Colonic mucosa (tissue), 4 donors: Measurements from ENCODE around the gene GJB1. TPM values are rescaled to one million over a fixed set of nuclear protein-coding genes. Genes with fewer than 3 reads are reported as not detected.
"Not testable (repeated sequence)": the region's sequence is repeated elsewhere in the genome, so short reads cannot be mapped to it uniquely, and the experiment has no call there.

ENCODE experiments used
- DNase-seq: peaks from one replicate; pipeline ENCODE4 v3.0.0-alpha.2; 2020
- H3K27ac ChIP-seq: fragments of 200-600 bp; one replicate; pipeline ENCODE4 v1.8.0; 2021
- H3K27me3 ChIP-seq: fragments of 200-600 bp; one replicate; pipeline ENCODE4 v1.8.0; 2021
- H3K36me3 ChIP-seq: fragments of 200-600 bp; one replicate; pipeline ENCODE4 v1.8.0; 2021
- H3K4me1 ChIP-seq: fragments of 200-600 bp; one replicate; pipeline ENCODE4 v1.8.0; 2021; ENCODE audit warnings: mild to moderate bottlenecking
- H3K4me3 ChIP-seq: fragments of 200-600 bp; one replicate; pipeline ENCODE4 v1.8.0; 2021
- H3K9ac ChIP-seq, 2 donors: one replicate each; pipeline ENCODE4 v1.7.0; 2013; ENCODE audit warnings: control low read depth in 2 of 2, low read depth in 2 of 2, low read length in 2 of 2
- H3K9me3 ChIP-seq: fragments of 200-600 bp; one replicate; pipeline ENCODE4 v1.8.0; 2021
- intact Hi-C: fragments of 100-400 bp; cut with DNase I; formaldehyde crosslinking; loops from one replicate; pipeline ENCODE4 v1.14.1; 2022
- total RNA-seq, 2 donors: library from RNA; stranded (reverse); fragmentation: NEBNext Ultra II Directional in 1 of 2; extraction: Animal tissue kit (Norgen Biotek cat#: 25700) in 1 of 2; gene quantifications; one replicate each; pipeline ENCODE4 v1.2.1, GENCODE V29; 2021
- TF ChIP-seq, protein P1 (sequence below): fragments of 200-600 bp; IDR thresholded peaks from one replicate; pipeline ENCODE4 v1.8.0; 2022; ENCODE audit warnings: antibody characterized with exemption, mild to moderate bottlenecking
- donor health status: healthy.
- donor health status: DM: no; HTN: no; CAD: no.
- donor health status: DM: no; HTN: no; CAD: no.

Gene GJB1
- total RNA-seq, 2 donors from 2014 or later: 76.0 to 100 TPM

- intact Hi-C loops: loop anchor here (10.0 kb wide), 2 partner anchors 204 to 414 kb away; no protein-coding TSS in a partner anchor
- peak; percentile 59 for DNase-seq
Observed at GRCh38 chrX:71178908-71179307, 44.1 kb upstream of the GJB1 start.

DNA sequence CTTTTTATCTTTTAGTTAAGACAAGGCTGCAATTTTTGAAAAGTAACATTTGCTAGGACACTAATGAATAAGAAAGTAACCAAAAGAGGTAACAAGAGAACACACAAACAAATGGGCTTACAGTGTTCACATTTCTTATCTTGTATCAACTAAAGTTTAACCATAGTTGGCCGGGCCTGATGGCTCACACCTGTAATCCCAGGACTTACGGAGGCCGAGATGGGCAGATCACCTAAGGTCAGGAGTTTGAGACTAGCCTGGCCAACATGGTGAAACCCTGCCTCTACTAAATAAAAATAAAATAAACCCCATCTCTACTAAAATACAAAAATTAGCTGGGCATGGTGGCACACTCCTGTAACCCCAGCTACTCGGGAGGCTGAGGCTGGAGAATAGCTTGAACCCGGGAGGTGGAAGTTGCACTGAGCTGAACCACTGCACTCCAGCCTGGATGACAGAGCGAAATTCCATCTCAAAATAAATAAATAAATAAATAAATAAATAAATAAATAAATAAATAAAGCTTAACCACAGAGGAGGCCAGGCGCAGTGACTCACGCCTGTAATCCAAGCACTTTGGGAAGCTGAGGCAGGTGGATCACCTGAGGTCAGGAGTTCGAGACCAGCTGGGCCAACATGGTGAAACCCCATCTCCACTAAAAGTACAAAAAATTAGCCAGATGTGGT, 42.3 kb upstream of the GJB1 start:
- not testable (repeated sequence) for DNase-seq, H3K36me3 ChIP-seq, H3K9ac ChIP-seq, H3K4me1 ChIP-seq, H3K9me3 ChIP-seq, H3K27me3 ChIP-seq, H3K27ac ChIP-seq, H3K4me3 ChIP-seq
- intact Hi-C loops: loop anchor here (10.0 kb wide), 1 partner anchor 74 kb away; the partner anchor contains the start of gene ZMYM3

More at GRCh38 chrX:71178908-71179307, 44.1 kb upstream of the GJB1 start:
- no peaks in the 10 kb centered on the region for H3K36me3 ChIP-seq
- TF ChIP-seq, protein P1, sequence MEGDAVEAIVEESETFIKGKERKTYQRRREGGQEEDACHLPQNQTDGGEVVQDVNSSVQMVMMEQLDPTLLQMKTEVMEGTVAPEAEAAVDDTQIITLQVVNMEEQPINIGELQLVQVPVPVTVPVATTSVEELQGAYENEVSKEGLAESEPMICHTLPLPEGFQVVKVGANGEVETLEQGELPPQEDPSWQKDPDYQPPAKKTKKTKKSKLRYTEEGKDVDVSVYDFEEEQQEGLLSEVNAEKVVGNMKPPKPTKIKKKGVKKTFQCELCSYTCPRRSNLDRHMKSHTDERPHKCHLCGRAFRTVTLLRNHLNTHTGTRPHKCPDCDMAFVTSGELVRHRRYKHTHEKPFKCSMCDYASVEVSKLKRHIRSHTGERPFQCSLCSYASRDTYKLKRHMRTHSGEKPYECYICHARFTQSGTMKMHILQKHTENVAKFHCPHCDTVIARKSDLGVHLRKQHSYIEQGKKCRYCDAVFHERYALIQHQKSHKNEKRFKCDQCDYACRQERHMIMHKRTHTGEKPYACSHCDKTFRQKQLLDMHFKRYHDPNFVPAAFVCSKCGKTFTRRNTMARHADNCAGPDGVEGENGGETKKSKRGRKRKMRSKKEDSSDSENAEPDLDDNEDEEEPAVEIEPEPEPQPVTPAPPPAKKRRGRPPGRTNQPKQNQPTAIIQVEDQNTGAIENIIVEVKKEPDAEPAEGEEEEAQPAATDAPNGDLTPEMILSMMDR: peak; percentile 53
- no peak overlapping the region for H3K4me3 ChIP-seq
- no peaks in the 10 kb centered on the region for H3K27me3 ChIP-seq
- no peaks in the 10 kb centered on the region for H3K9me3 ChIP-seq
- no peak overlapping the region for H3K9ac ChIP-seq
- H3K4me1 ChIP-seq: no peaks in the 10 kb centered on the region
- no peak overlapping the region for H3K27ac ChIP-seq

DNA sequence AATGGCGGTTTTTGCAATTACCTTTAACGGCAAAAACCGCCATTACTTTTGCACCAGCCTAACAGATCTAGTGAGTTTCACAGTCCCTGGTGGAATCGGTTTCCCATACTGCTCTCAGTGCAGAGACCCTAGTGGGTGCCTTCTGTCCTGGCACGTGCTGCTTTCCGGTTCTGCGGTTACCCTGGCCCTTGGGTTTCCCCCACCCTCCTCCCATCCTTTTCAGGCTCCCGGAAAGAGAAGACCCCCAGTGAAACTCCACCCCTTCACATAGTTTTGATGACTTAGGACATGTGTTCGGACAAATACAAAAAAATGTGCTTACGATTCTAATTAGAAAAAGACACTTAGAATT, 41.5 kb upstream of the GJB1 start:
- Histone ChIP-seq H3K4me1 (no peaks in the 10 kb centered on the region), H3K9me3 (no peaks in the 10 kb centered on the region), H3K36me3 (no peaks in the 10 kb centered on the region), H3K9ac (peak overlapping the region; percentile 51 to 66), H3K4me3 (no peak overlapping the region), H3K27ac (peak overlapping the region; percentile 38), H3K27me3 (no peaks in the 10 kb centered on the region)
- peak; percentile 23 for DNase-seq
- intact Hi-C loops: loop anchor here (10.0 kb wide), 1 partner anchor 73 kb away; the partner anchor contains the start of gene ZMYM3
- TF ChIP-seq, protein P1: no peak

DNA sequence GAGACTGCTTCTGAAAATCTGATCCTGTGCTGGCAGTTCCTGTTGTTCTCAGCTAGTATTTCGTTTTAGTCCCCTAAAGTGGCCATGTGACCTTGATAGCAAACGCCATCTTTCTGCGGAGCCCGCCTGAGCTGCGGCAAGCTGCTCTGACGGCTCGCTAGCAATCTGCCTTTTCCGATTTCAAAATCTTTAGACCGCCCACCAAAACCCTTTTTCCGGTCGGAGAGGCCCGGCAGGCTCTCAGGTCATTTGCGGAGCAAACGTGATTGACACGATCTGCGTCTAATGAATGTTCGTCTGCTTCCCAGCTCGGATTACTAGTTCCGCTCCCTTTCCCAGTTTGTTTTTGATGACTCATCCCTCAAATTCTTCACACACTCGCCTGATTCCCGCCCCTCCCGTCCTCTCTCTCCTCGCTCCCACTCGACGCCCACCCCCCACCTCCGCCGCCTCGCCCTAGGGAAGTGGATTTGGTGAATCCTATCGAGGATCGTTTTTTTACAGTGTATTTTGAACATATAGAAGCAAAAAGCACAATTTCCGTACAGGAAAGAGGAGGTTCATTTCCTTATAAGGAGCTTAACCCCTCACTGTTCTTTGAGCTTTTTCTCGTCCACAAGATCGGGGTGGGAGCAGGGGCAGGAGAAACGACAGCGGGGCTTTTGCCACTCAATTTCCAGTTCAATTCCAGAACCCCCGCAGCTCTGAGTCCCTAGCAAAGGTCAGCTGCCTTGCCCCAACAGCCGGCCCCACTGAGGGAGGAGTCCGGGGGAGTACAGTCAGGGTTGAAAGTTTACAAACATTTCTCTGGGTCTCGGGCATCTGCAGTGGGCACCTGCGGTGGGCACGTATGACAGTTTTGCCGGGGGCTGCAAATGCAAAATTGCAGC, 40.9 kb upstream of the GJB1 start:
- TF ChIP-seq, protein P1: no peak
- no peaks in the 10 kb centered on the region for H3K36me3 ChIP-seq
- DNase-seq: peak; percentile 89
- no peaks in the 10 kb centered on the region for H3K9me3 ChIP-seq
- peak overlapping the region; percentile 55 to 66 for H3K9ac ChIP-seq
- intact Hi-C loops: loop anchor here (10.0 kb wide), 1 partner anchor 73 kb away; the partner anchor contains the start of gene ZMYM3
- H3K27ac ChIP-seq: peak overlapping the region; percentile 72
- no peaks in the 10 kb centered on the region for H3K27me3 ChIP-seq
- no peaks in the 10 kb centered on the region for H3K4me1 ChIP-seq
- peak overlapping the region; percentile 15 for H3K4me3 ChIP-seq

DNA sequence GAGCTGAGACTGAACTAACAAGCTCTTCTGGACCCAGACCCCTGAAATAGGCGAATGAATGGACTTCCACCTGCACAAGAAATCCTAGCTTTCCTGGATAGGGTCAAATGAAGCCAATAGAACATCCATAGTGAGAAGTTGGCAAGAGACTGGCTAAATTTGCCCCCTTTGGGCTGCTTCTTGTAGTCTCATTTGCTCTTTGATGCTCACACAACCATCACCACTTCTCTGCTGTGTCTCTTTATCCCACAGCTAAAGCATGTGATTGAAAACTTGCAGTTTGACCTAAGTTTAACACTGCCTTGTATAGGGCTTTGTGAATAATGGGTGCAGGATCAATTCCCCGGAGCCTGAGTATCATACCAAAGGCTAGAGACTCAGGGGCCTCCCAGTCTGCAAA, 40.2 kb upstream of the GJB1 start:
- intact Hi-C loops: loop anchor here (10.0 kb wide), 1 partner anchor 72 kb away; the partner anchor contains the start of gene ZMYM3
- H3K4me1 ChIP-seq: no peaks in the 10 kb centered on the region
- H3K9ac ChIP-seq: peak overlapping the region in 1 of 2 donors; percentile 64
- no peak overlapping the region for H3K4me3 ChIP-seq
- no peaks in the 10 kb centered on the region for H3K9me3 ChIP-seq
- no peak for DNase-seq
- H3K27me3 ChIP-seq: no peaks in the 10 kb centered on the region
- TF ChIP-seq, protein P1: no peak
- peak overlapping the region; percentile 72 for H3K27ac ChIP-seq
- no peaks in the 10 kb centered on the region for H3K36me3 ChIP-seq
